Breast epithelium (tissue), 4 donors: ENCODE results near the gene ABHD10. TPM values are rescaled to one million over a fixed set of nuclear protein-coding genes. Genes with fewer than 3 reads are reported as not detected.
A peak's percentile ranks its signal among the peaks of the same experiment; 100 is the strongest.

Source experiments
- DNase-seq, 2 donors: peaks; one replicate each; pipeline ENCODE4 v3.0.0-alpha.2; 2019; ENCODE audit warnings: low spot score in 2 of 2
- H3K27ac ChIP-seq, 2 donors: fragments of 200-600 bp; sonication (generic) in 1 of 2; one replicate each; pipeline ENCODE4 v1.5.1; 2016 to 2019; ENCODE audit warnings: mild to moderate bottlenecking in 1 of 2
- H3K27me3 ChIP-seq, 2 donors: fragments of 200-600 bp; sonication (generic) in 1 of 2; one replicate each; pipeline versions ENCODE4 v1.5.1 to v1.6.0; 2017 to 2019; ENCODE audit warnings: control low read depth in 1 of 2, mild to moderate bottlenecking in 1 of 2
- H3K36me3 ChIP-seq: fragments of 200-600 bp; one replicate; pipeline ENCODE4 v1.5.1; 2019
- H3K4me1 ChIP-seq, 2 donors: fragments of 200-600 bp; sonication (generic); one replicate each; pipeline ENCODE4 v1.5.1; 2016 to 2019; ENCODE audit warnings: control low read depth in 1 of 2
- H3K4me3 ChIP-seq, 3 donors: fragments of 200-600 bp; sonication (generic); 1 replicate in 2 of 3; 2 replicates in 1 of 3; pipeline ENCODE4 v1.5.1; 2016 to 2019; ENCODE audit warnings: mild to moderate bottlenecking in 3 of 3, moderate library complexity in 2 of 3
- H3K9me3 ChIP-seq, 2 donors: fragments of 200-600 bp; sonication (generic) in 1 of 2; one replicate each; pipeline ENCODE4 v1.5.1; 2016 to 2019; ENCODE audit warnings: control low read depth in 1 of 2
- CTCF ChIP-seq, 3 donors: fragments of 450-650 bp; IDR thresholded peaks; one replicate each; pipeline ENCODE4 v1.5.1; 2016 to 2017; ENCODE audit warnings: antibody characterized with exemption in 3 of 3, mild to moderate bottlenecking in 3 of 3, moderate library complexity in 3 of 3
- POLR2A ChIP-seq: fragments of 450-650 bp; IDR thresholded peaks from one replicate; pipeline ENCODE4 v1.6.1; 2016; ENCODE audit warnings: antibody characterized with exemption, mild to moderate bottlenecking, moderate library complexity
- POLR2AphosphoS5 ChIP-seq, 3 donors: sonication (generic); formaldehyde crosslinking; IDR thresholded peaks; one replicate each; pipeline ENCODE4 v1.6.1; 2017; ENCODE audit warnings: antibody characterized with exemption in 3 of 3
- intact Hi-C: fragments of 100-400 bp; cut with DNase I; formaldehyde crosslinking; loops from one replicate; pipeline ENCODE4 v1.15.1; 2023; ENCODE audit warnings: low total_unique reads
- total RNA-seq, 3 donors: library from RNA; depleted of rRNA; stranded (reverse); fragments of >200 nt; gene quantifications; one replicate each; pipeline ENCODE4 v1.1.0, GENCODE V29; 2016

The ABHD10 gene
- total RNA-seq, 3 donors from 2014 or later = 17.3 to 28.5 (median 22.6) TPM

DNA sequence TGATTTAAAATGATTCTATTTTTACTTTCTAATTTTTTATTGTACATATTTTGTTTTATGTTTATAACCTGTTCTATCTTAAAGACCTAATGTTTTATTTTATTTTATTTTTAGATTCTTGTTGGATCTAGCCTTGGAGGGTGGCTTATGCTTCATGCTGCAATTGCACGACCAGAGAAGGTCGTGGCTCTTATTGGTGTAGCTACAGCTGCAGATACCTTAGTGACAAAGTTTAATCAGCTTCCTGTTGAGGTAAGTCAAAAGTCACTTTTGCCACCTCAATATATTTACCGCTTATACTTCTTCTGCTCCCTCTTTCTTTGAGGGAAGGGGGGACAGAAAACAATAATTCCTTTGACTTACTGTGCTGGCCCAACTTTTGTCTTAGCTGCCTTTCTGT is 8.0 kb downstream of the ABHD10 start:
- H3K4me1 ChIP-seq = no peaks in the 10 kb centered on the region
- H3K9me3 ChIP-seq = no peaks in the 10 kb centered on the region
- DNase-seq = no peak
- no peak overlapping the region for H3K27ac ChIP-seq
- TF ChIP-seq POLR2A (no peak), POLR2AphosphoS5 (IDR thresholded peaks at IDR 0.05) (no peak), CTCF (IDR thresholded peaks at IDR 0.05) (no peak)
- no peaks in the 10 kb centered on the region for H3K27me3 ChIP-seq
- intact Hi-C loops = no loop called here
- H3K36me3 ChIP-seq = no peaks in the 10 kb centered on the region
- H3K4me3 ChIP-seq = no peak overlapping the region

- no peaks in the 10 kb centered on the region for H3K27me3 ChIP-seq
Measured at GRCh38 chr3:111989061-111989678, 10.3 kb downstream of the ABHD10 start.

GRCh38 chr3:111993038-111993437 is 14.2 kb downstream of the ABHD10 start:
- Histone ChIP-seq H3K27ac (no peak overlapping the region), H3K4me3 (no peak overlapping the region), H3K4me1 (no peaks in the 10 kb centered on the region), H3K9me3 (no peaks in the 10 kb centered on the region), H3K27me3 (no peaks in the 10 kb centered on the region), H3K36me3 (no peaks in the 10 kb centered on the region)
- TF ChIP-seq CTCF (IDR thresholded peaks at IDR 0.05) (no peak), POLR2A (no peak), POLR2AphosphoS5 (IDR thresholded peaks at IDR 0.05) (no peak)
- no peak for DNase-seq
- intact Hi-C loops = no loop called here

More at GRCh38 chr3:111989061-111989678, 10.3 kb downstream of the ABHD10 start:
- Histone ChIP-seq H3K36me3 (no peaks in the 10 kb centered on the region), H3K27ac (no peak overlapping the region), H3K9me3 (no peaks in the 10 kb centered on the region), H3K4me3 (no peak overlapping the region), H3K4me1 (no peaks in the 10 kb centered on the region)
- TF ChIP-seq CTCF (IDR thresholded peaks at IDR 0.05) = peak; percentile 11 to 56 (median 50)
- TF ChIP-seq POLR2AphosphoS5 (IDR thresholded peaks at IDR 0.05) = no peak
- no peak for TF ChIP-seq POLR2A
- no peak for DNase-seq
- intact Hi-C loops = no loop called here

- peak within 1 kb of the TSS; percentile 15 to 67 (median 43) for H3K4me3 ChIP-seq
- TF ChIP-seq CTCF (IDR thresholded peaks at IDR 0.05) (no peak), POLR2A (no peak), POLR2AphosphoS5 (IDR thresholded peaks at IDR 0.05) (no peak)
- H3K4me1 ChIP-seq = no peaks in the 10 kb centered on the region
- H3K27ac ChIP-seq = no peak within 1 kb of the TSS
- no peaks in the 10 kb centered on the region for H3K36me3 ChIP-seq
- intact Hi-C loops = loop anchor here (5.0 kb wide), 1 partner anchor 1388 kb away; no protein-coding TSS in a partner anchor
- DNase-seq = no peak
- H3K27me3 ChIP-seq = no peaks in the 10 kb centered on the region
- H3K9me3 ChIP-seq = no peaks in the 10 kb centered on the region
Measured at GRCh38 chr3:111998636-111999483, 20.0 kb downstream of the ABHD10 start, which contains the start of gene TAGLN3. TAGLN3 (plus strand) TSS chr3:111998922; CDS start chr3:111999423, 501 bp downstream.
